Transverse colon (tissue), 4 donors: ENCODE data around the gene AQP12B.

Source experiments
- POLR2A ChIP-seq: fragments of 450-650 bp; IDR thresholded peaks from one replicate; pipeline ENCODE4 v1.6.1; 2016; ENCODE audit warnings: antibody characterized with exemption, mild to moderate bottlenecking, moderate library complexity
- POLR2AphosphoS5 ChIP-seq, 3 donors: sonication (generic); formaldehyde crosslinking; IDR thresholded peaks; one replicate each; pipeline ENCODE4 v1.6.1; 2016; ENCODE audit warnings: antibody characterized with exemption in 3 of 3
- TF ChIP-seq, protein P1 (sequence below), 5 experiments: fragments of 200-600 bp in 3 of 5; fragments of 450-650 bp in 2 of 5; sonication (generic) in 3 of 5; IDR thresholded peaks; 1 replicate in 2 of 5; 2 replicates in 3 of 5; pipeline ENCODE4 v1.5.1; 2016 to 2017; ENCODE audit warnings: antibody characterized with exemption in 5 of 5, inconsistent platforms in 3 of 5, mild to moderate bottlenecking in 2 of 5, moderate library complexity in 1 of 5

DNA sequence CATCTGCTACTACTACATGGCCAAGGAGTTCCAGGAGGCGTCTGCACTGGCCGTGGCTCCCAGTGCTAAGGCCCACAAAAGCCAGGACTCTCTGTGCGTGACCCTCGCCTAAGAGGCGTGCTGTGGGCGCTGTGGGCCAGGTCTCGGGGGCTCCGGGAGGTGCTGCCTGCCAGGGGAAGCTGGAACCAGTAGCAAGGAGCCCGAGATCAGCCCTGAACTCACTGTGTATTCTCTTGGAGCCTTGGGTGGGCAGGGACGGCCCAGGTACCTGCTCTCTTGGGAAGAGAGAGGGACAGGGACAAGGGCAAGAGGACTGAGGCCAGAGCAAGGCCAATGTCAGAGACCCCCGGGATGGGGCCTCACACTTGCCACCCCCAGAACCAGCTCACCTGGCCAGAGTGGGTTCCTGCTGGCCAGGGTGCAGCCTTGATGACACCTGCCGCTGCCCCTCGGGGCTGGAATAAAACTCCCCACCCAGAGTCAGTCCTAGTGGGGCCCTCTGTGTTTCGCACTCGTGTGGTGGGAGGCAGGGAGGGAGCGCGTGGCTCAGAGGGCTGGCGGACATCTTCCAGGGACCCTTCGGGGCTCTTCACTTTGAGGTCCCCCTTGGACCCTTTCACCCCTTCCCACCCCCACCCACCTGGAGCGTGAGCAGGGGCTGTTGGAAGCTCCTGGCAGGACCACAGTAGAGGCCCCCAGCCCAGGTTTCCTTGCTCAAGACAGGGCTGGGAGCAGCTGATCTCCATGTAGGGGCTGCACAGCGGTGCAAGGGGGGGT is 51.7 kb downstream of the AQP12B start:
- TF ChIP-seq, protein P1, sequence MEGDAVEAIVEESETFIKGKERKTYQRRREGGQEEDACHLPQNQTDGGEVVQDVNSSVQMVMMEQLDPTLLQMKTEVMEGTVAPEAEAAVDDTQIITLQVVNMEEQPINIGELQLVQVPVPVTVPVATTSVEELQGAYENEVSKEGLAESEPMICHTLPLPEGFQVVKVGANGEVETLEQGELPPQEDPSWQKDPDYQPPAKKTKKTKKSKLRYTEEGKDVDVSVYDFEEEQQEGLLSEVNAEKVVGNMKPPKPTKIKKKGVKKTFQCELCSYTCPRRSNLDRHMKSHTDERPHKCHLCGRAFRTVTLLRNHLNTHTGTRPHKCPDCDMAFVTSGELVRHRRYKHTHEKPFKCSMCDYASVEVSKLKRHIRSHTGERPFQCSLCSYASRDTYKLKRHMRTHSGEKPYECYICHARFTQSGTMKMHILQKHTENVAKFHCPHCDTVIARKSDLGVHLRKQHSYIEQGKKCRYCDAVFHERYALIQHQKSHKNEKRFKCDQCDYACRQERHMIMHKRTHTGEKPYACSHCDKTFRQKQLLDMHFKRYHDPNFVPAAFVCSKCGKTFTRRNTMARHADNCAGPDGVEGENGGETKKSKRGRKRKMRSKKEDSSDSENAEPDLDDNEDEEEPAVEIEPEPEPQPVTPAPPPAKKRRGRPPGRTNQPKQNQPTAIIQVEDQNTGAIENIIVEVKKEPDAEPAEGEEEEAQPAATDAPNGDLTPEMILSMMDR (IDR thresholded peaks at IDR 0.05) = no peak
- TF ChIP-seq POLR2AphosphoS5 (IDR thresholded peaks at IDR 0.05) (no peak), POLR2A (no peak)
